SK-N-MC (cell line): ENCODE data around the gene MMRN2.
"Not testable (repeated sequence)": the region's sequence is repeated elsewhere in the genome, so short reads cannot be mapped to it uniquely, and the experiment has no call there.

ENCODE experiments used
- DNase-seq: peaks from one replicate; pipeline ENCODE4 v3.0.0-alpha.2; 2011; ENCODE audit warnings: low read depth, low spot score
- H3K27ac ChIP-seq: fragments of 200-600 bp; sonication (generic); 2 replicates; pipeline ENCODE4 v1.5.1; 2016; ENCODE audit warnings: mixed run types
- H3K36me3 ChIP-seq: fragments of 200-600 bp; sonication (generic); 2 replicates; pipeline ENCODE4 v1.6.1; 2017; ENCODE audit warnings: antibody characterized with exemption, low read length, mixed read lengths; ENCODE audit not compliant: insufficient read depth
- H3K4me3 ChIP-seq: fragments of 200-600 bp; sonication (generic); 2 replicates; pipeline ENCODE4 v1.5.1; 2016
- H3K9ac ChIP-seq: fragments of 200-600 bp; sonication (generic); 2 replicates; pipeline ENCODE4 v1.8.0; 2017; ENCODE audit warnings: mixed run types, mixed read lengths; ENCODE audit not compliant: insufficient read length
- H3K9me3 ChIP-seq: fragments of 200-600 bp; sonication (generic); 2 replicates; pipeline ENCODE4 v1.6.1; 2017; ENCODE audit warnings: low read depth, mild to moderate bottlenecking, antibody characterized with exemption, low read length, moderate library complexity, mixed read lengths
- EZH2 ChIP-seq: fragments of 200-600 bp; sonication (generic); IDR thresholded peaks from one replicate; pipeline ENCODE4 v1.6.1; 2017; ENCODE audit warnings: antibody characterized with exemption
- FOXP2 ChIP-seq: optimal IDR thresholded peaks from 2 replicates; pipeline ENCODE3; 2011; ENCODE audit warnings: mild to moderate bottlenecking, moderate library complexity; ENCODE audit not compliant: insufficient read depth; ENCODE audit errors: extremely low read length, control extremely low read depth
- POLR2AphosphoS5 ChIP-seq: IDR thresholded peaks from 2 replicates; pipeline ENCODE4 v1.6.1; 2012; ENCODE audit warnings: mild to moderate bottlenecking, low read depth, low read length, borderline replicate concordance

MMRN2 gene

DNA sequence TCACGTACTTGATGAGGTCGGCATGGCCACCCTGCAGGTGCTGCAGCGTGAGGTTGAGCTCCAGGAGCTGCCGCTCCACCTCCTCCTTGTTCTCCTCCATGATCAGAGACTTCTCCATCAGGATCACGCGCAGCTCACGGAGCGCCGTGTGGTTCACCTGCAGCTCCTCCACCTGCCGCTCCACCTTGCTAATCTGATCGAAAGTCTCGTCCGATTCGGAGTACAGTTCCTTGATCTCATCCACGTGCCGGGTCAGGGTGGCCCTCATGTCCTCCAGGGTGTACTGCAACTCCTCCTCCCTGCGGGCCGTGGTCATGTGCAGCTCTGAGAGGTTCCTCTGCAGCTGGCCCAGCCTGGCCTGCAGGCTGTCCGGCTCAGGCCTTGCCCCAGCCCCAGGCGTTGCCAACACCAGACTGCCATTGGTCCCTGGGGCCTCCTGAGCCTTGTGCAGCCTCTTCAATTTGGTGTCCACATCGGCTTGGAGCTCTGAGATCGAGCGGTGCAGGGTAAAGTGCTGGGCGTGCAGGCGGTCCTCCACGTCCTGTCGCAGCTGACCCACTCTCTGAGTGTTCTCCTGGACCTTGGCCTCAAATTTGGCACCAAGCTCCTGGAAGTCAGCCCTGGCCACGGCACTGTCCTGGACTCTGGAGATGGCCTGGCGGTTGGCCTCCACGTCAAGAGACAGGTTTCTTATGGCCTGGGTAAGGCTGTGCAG, 13.9 kb downstream of the MMRN2 start:
- no peaks in the 10 kb centered on the region for H3K9me3 ChIP-seq
- no peak for TF ChIP-seq EZH2
- TF ChIP-seq POLR2AphosphoS5, result no peak
- no peak for TF ChIP-seq FOXP2
- H3K36me3 ChIP-seq, result no peaks in the 10 kb centered on the region
- DNase-seq, result no peak
- no peak overlapping the region for H3K27ac ChIP-seq
- no peak overlapping the region for H3K4me3 ChIP-seq
- H3K9ac ChIP-seq, result no peak overlapping the region

DNA sequence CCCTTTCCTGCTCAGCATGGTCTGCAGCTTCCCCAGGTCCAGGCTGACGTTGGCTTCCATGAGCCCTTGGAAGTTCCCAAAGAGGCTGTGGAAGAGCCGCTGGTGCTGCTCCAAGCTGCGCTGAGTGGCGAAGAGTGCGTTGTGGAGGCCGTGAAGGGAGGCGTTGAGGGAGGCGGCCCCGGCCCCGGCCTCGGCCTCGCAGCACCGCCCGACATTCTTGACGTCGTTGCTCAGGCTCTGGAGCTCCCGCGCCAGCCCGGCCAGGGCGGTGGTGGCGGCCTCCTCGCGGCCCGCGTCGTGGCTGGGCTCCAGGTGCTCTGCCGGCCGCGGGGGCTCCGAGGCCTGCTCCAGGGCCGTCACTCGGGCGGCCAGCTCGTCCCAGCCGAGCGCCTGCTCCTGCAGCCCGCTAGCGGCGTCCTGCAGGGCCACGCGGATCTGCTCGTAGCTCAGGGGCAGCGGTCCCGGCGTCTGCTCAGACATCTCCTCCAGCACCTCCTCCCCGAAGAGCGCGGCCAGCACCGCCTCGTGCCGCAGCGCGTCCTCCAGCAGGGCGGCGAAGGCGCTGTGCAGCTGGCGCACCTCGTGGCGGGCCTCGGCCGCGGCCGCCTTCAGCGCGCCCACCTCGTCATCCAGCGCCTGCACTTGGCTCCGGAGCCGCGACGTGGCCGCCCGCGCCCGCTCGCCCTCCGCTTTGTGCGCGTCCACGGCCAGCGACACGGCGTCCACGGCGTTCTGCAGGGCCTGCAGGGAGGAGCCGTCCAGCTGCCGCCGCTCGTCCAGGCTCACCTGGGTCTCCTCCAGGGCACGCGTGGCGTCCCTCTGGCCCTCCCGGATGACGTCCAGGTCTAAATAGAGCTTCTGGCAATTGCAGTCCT, 14.7 kb downstream of the MMRN2 start:
- TF ChIP-seq POLR2AphosphoS5, result no peak
- no peak for DNase-seq
- Histone ChIP-seq H3K27ac (no peak overlapping the region), H3K9ac (no peak overlapping the region), H3K9me3 (no peaks in the 10 kb centered on the region), H3K4me3 (no peak overlapping the region), H3K36me3 (no peaks in the 10 kb centered on the region)

- H3K4me3 ChIP-seq, result no peak overlapping the region
Observed at GRCh38 chr10:86941991-86942421, 15.4 kb downstream of the MMRN2 start.

DNA sequence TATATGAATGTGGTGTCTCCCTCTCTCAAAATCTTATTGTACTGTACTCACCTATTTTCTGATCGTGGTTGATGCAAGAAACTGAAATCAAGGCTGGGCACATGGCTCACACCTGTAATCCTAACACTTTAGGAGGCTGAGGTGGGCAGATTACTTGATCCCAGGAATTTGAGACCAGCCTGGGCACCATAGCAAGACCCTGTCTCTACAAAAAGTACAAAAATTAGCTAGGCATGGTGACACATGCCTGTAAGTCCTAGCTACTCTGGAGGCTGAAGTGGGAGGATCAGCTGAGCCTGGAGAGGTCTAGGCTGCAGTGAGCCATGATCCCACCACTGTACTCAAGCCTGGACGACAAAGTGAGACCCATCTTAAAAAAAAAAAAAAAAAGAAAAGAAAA, 16.0 kb downstream of the MMRN2 start:
- Histone ChIP-seq H3K36me3 (no peaks in the 10 kb centered on the region), H3K27ac (no peak overlapping the region), H3K9ac (no peak overlapping the region), H3K9me3 (no peaks in the 10 kb centered on the region), H3K4me3 (no peak overlapping the region)
- TF ChIP-seq POLR2AphosphoS5 (no peak), FOXP2 (no peak), EZH2 (no peak)
- DNase-seq, result no peak

More at GRCh38 chr10:86941991-86942421, 15.4 kb downstream of the MMRN2 start:
- no peak for DNase-seq
- Histone ChIP-seq H3K9ac (no peak overlapping the region), H3K36me3 (no peaks in the 10 kb centered on the region), H3K27ac (no peak overlapping the region), H3K9me3 (no peaks in the 10 kb centered on the region)
- TF ChIP-seq FOXP2 (no peak), EZH2 (no peak), POLR2AphosphoS5 (no peak)

- no peak overlapping the region for H3K9ac ChIP-seq
- DNase-seq, result no peak
- H3K36me3 ChIP-seq, result no peaks in the 10 kb centered on the region
- no peaks in the 10 kb centered on the region for H3K9me3 ChIP-seq
- H3K27ac ChIP-seq, result no peak overlapping the region
- no peak overlapping the region for H3K4me3 ChIP-seq
- TF ChIP-seq FOXP2 (no peak), POLR2AphosphoS5 (no peak)
Observed at GRCh38 chr10:86940677-86941076, 16.7 kb downstream of the MMRN2 start.

GRCh38 chr10:86940076-86940475, 17.3 kb downstream of the MMRN2 start:
- not testable (repeated sequence) for DNase-seq, H3K9me3 ChIP-seq, H3K36me3 ChIP-seq, H3K27ac ChIP-seq, H3K4me3 ChIP-seq, H3K9ac ChIP-seq

GRCh38 chr10:86938260-86938659, 19.2 kb downstream of the MMRN2 start:
- TF ChIP-seq POLR2AphosphoS5, result no peak
- no peak for DNase-seq
- H3K36me3 ChIP-seq, result no peaks in the 10 kb centered on the region

DNA sequence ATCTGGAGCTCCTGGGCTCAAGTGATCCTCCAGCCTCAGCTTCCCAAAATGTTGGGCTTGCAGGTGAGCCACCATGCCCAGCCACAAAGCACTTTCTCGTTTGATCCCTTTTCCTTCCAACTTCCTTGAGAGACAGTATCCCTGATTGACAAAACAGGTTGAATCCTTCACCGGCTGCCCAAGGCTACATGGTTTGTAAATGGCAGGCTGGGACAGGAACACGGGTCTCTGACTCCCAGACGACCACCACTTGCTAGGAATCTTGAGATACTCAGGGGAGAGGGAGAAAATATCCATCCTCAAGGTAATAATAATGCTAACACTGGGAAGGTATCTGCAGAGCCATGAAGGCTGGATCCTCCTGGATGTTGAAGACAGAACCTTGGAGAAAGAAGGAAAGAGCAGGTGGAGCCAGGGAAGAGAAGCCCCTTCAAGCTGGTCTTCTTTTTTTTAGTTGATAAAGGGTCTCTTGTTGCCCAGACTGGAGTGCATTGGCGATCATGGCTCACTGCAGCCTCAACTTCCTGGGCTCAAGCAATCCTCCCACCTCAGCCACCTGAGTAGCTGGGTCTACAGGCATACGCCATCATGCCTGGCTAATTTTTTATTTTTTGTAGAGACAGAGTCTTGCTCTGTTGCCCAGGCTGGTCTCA, 19.8 kb downstream of the MMRN2 start:
- DNase-seq, result no peak
- TF ChIP-seq FOXP2 (no peak), EZH2 (no peak), POLR2AphosphoS5 (no peak)
- no peak overlapping the region for H3K27ac ChIP-seq
- H3K36me3 ChIP-seq, result no peaks in the 10 kb centered on the region
- H3K4me3 ChIP-seq, result no peak overlapping the region
- H3K9ac ChIP-seq, result no peak overlapping the region
- no peaks in the 10 kb centered on the region for H3K9me3 ChIP-seq

More at GRCh38 chr10:86938260-86938659, 19.2 kb downstream of the MMRN2 start:
- Histone ChIP-seq H3K27ac (no peak overlapping the region), H3K9me3 (no peaks in the 10 kb centered on the region), H3K4me3 (no peak overlapping the region), H3K9ac (no peak overlapping the region)
